KBM-7 (cell line): ENCODE results near the gene RPS5.
"Not testable (repeated sequence)": the region's sequence is repeated elsewhere in the genome, so short reads cannot be mapped to it uniquely, and the experiment has no call there.

Experiments
- DNase-seq: peaks from one replicate; pipeline ENCODE4 v3.0.0-alpha.2; 2015
- in situ Hi-C: fragments of 300-500 bp; cut with MboI; formaldehyde crosslinking; loops from 2 replicates; pipeline ENCODE4 v1.14.3; 2020; ENCODE audit warnings: low sequenced_read_pairs, low pct_unique_long_range_greater_than_20kb, mixed read lengths

RPS5 gene

GRCh38 chr19:58386576-58387337 is at the start of gene RPS5:
TSS of gene RPS5 (plus strand) at chr19:58387269. CDS start at chr19:58388138, 869 bp downstream.
- DNase-seq = peak; percentile 97
- in situ Hi-C loops = no loop called here

- DNase-seq = no peak
- in situ Hi-C loops = no loop called here
Measured at GRCh38 chr19:58338336-58338735, 48.7 kb upstream of the RPS5 start.

GRCh38 chr19:58338825-58339558 is 48.1 kb upstream of the RPS5 start:
- DNase-seq = no peak
- in situ Hi-C loops = no loop called here

- no peak for DNase-seq
- in situ Hi-C loops = no loop called here
Measured at GRCh38 chr19:58345558-58345957, 41.5 kb upstream of the RPS5 start.

GRCh38 chr19:58346961-58347929 is 39.8 kb upstream of the RPS5 start:
- in situ Hi-C loops = no loop called here
- peak; percentile 43 for DNase-seq

GRCh38 chr19:58348080-58348479 is 39.0 kb upstream of the RPS5 start:
- DNase-seq, in situ Hi-C loops: not testable (repeated sequence)

- DNase-seq = no peak
- in situ Hi-C loops = no loop called here
Measured at GRCh38 chr19:58349590-58349989, 37.5 kb upstream of the RPS5 start.

- DNase-seq = no peak
- in situ Hi-C loops = no loop called here
Measured at GRCh38 chr19:58350001-58350861, 36.8 kb upstream of the RPS5 start.

GRCh38 chr19:58350871-58351557 is 36.1 kb upstream of the RPS5 start:
- in situ Hi-C loops = no loop called here

GRCh38 chr19:58351558-58351878 is 35.6 kb upstream of the RPS5 start:
- no peak for DNase-seq
- in situ Hi-C loops = no loop called here

More at GRCh38 chr19:58350871-58351557, 36.1 kb upstream of the RPS5 start:
- DNase-seq = no peak

- in situ Hi-C loops = no loop called here
- no peak for DNase-seq
Measured at GRCh38 chr19:58351990-58352755, 34.9 kb upstream of the RPS5 start.

GRCh38 chr19:58352760-58353671 is 34.1 kb upstream of the RPS5 start, which contains the start of gene A1BG:
TSS of gene A1BG (minus strand) at chr19:58353492. CDS start at chr19:58353437, 55 bp downstream.
- DNase-seq = no peak
- in situ Hi-C loops = no loop called here

- in situ Hi-C loops = no loop called here
- DNase-seq = no peak
Measured at GRCh38 chr19:58353717-58354477, 33.2 kb upstream of the RPS5 start.

GRCh38 chr19:58354478-58355030 is 32.5 kb upstream of the RPS5 start:
- DNase-seq = no peak
- in situ Hi-C loops = no loop called here

- in situ Hi-C loops = no loop called here
- DNase-seq = no peak
Measured at GRCh38 chr19:58355215-58355796, 31.8 kb upstream of the RPS5 start.
